ENCODE data around the gene TNFRSF1A. TPM values are rescaled to one million over a fixed set of nuclear protein-coding genes. Genes with fewer than 3 reads are reported as not detected.

Gene TNFRSF1A
- total RNA-seq = 10 to 100 TPM; 16.3 to 19.2 TPM
- polyA plus RNA-seq (2013, experiment 1 of 2) = 33.6 TPM
- 45.3 TPM for polyA plus RNA-seq (2013, experiment 2 of 2)
- 9.1 to 65.0 (median 30.1) reads per million in 172 experiments for total RNA-seq

GRCh38 chr12:6341417-6342139 lies at the start of gene TNFRSF1A:
Gene TNFRSF1A (minus strand): TSS chr12:6342076. CDS start chr12:6341814, 262 bp downstream.
- Mint-ChIP-seq H3K4me1 (ENCODE audit: low read depth) (peaks cover 39% of the 10 kb centered on the region), H3K36me3 (ENCODE audit: low read depth) (peaks cover 7% of the 10 kb centered on the region), H3K9me3 (no peaks in the 10 kb centered on the region), H3K27ac (no peak within 1 kb of the TSS), H3K27me3 (no peaks in the 10 kb centered on the region), H3K4me3 (no peak within 1 kb of the TSS)
- Histone ChIP-seq H3K4me1 (ENCODE audit: insufficient read depth, low read length) (peaks cover 78% of the 10 kb centered on the region), H3K4me3 (ENCODE audit: low read length) (peak within 1 kb of the TSS; percentile 100), H3K27ac (ENCODE audit: low read depth in 1 of 2, low read length in 2 of 2) (peak within 1 kb of the TSS; percentile 80 to 90), H3K27me3 (ENCODE audit: control insufficient read depth in 1 of 2, insufficient read depth in 2 of 2, low read length in 2 of 2) (no peaks in the 10 kb centered on the region), H3K36me3 (ENCODE audit: insufficient read depth, low read length) (no peaks in the 10 kb centered on the region), H3K9me3 (ENCODE audit: control insufficient read depth in 1 of 2, insufficient read depth in 1 of 2, low read length in 2 of 2) (no peaks in the 10 kb centered on the region)
- POLR2A ChIA-PET = interaction anchor here (0.9 to 4.8 kb wide), 9 partner anchors 15 to 129 kb away, joined by 3 to 17 read pairs (median 4); partner anchors contain the start of gene VAMP1
- intact Hi-C loops (cut with DNase I, micrococcal nuclease) = loop anchor here (2.0 kb wide), 2 partner anchors 21 to 193 kb away; partner anchors contain the start of gene GAPDH (in 1 of the 2)
- CTCF ChIA-PET = interaction anchor here (1.6 kb wide), 1 partner anchor 18 kb away, joined by 8 read pairs; no protein-coding TSS in a partner anchor
- TF ChIP-seq CTCF (IDR thresholded peaks at IDR 0.05) = no peak
- ATAC-seq (ENCODE audit: poor library complexity) (peak; percentile 54), DNase-seq (peak in 9 of 14 experiments; percentile 31 to 75 (median 44))

- intact Hi-C loops (cut with DNase I, micrococcal nuclease) = no loop called here
- Mint-ChIP-seq H3K4me1 (ENCODE audit: low read depth) (no peaks in the 10 kb centered on the region), H3K27ac (no peak overlapping the region), H3K4me3 (no peak overlapping the region), H3K36me3 (ENCODE audit: low read depth) (no peaks in the 10 kb centered on the region), H3K9me3 (no peaks in the 10 kb centered on the region), H3K27me3 (peaks cover 5% of the 10 kb centered on the region)
- ChIA-PET POLR2A (no interaction called here), CTCF (no interaction called here)
- H3K36me3 ChIP-seq (ENCODE audit: insufficient read depth, low read length) = no peaks in the 10 kb centered on the region
- DNase-seq (no peak), ATAC-seq (ENCODE audit: poor library complexity) (no peak)
- H3K4me3 ChIP-seq (ENCODE audit: low read length) = no peak overlapping the region
- H3K4me1 ChIP-seq (ENCODE audit: insufficient read depth, low read length) = no peaks in the 10 kb centered on the region
- no peak overlapping the region for H3K27ac ChIP-seq (ENCODE audit: low read depth in 1 of 2, low read length in 2 of 2)
- H3K27me3 ChIP-seq (ENCODE audit: control insufficient read depth in 1 of 2, insufficient read depth in 2 of 2, low read length in 2 of 2) = no peaks in the 10 kb centered on the region
- TF ChIP-seq CTCF (IDR thresholded peaks at IDR 0.05) = no peak
- H3K9me3 ChIP-seq (ENCODE audit: control insufficient read depth in 1 of 2, insufficient read depth in 1 of 2, low read length in 2 of 2) = no peaks in the 10 kb centered on the region
These were observed 49.1 kb upstream of the TNFRSF1A start for GRCh38 chr12:6391013-6391412.

- Mint-ChIP-seq H3K9me3 (no peaks in the 10 kb centered on the region), H3K27ac (no peak overlapping the region), H3K4me1 (ENCODE audit: low read depth) (no peaks in the 10 kb centered on the region), H3K36me3 (ENCODE audit: low read depth) (no peaks in the 10 kb centered on the region), H3K27me3 (peaks cover 5% of the 10 kb centered on the region), H3K4me3 (no peak overlapping the region)
- ATAC-seq (ENCODE audit: poor library complexity) = no peak
- Histone ChIP-seq H3K4me1 (ENCODE audit: insufficient read depth, low read length) (no peaks in the 10 kb centered on the region), H3K9me3 (ENCODE audit: control insufficient read depth in 1 of 2, insufficient read depth in 1 of 2, low read length in 2 of 2) (no peaks in the 10 kb centered on the region), H3K27me3 (ENCODE audit: control insufficient read depth in 1 of 2, insufficient read depth in 2 of 2, low read length in 2 of 2) (no peaks in the 10 kb centered on the region), H3K4me3 (ENCODE audit: low read length) (no peak overlapping the region), H3K27ac (ENCODE audit: low read depth in 1 of 2, low read length in 2 of 2) (no peak overlapping the region), H3K36me3 (ENCODE audit: insufficient read depth, low read length) (no peaks in the 10 kb centered on the region)
- no peak for DNase-seq
- TF ChIP-seq CTCF (IDR thresholded peaks at IDR 0.05) = no peak
- ChIA-PET POLR2A (no interaction called here), CTCF (no interaction called here)
- intact Hi-C loops (cut with DNase I, micrococcal nuclease) = no loop called here
These were observed 48.4 kb upstream of the TNFRSF1A start for GRCh38 chr12:6390084-6390799.
